ENCODE results near the gene BHLHE40.
"Not testable (repeated sequence)": the region's sequence is repeated elsewhere in the genome, so short reads cannot be mapped to it uniquely, and the experiment has no call there.

Gene BHLHE40

GRCh38 chr3:4950351-4950784, 28.9 kb upstream of the BHLHE40 start:
- FAIRE-seq (no peak), DNase-seq (ENCODE audit: insufficient read length, low spot score) (no peak)
- no peak for TF ChIP-seq POLR2A (IDR thresholded peaks at IDR 0.05; ENCODE audit: low read depth, low read length)

GRCh38 chr3:4950948-4951347, 28.3 kb upstream of the BHLHE40 start:
- TF ChIP-seq POLR2A (IDR thresholded peaks at IDR 0.05; ENCODE audit: low read depth, low read length), result no peak
- FAIRE-seq (no peak), DNase-seq (ENCODE audit: insufficient read length, low spot score) (no peak)

GRCh38 chr3:4953119-4953518, 26.1 kb upstream of the BHLHE40 start:
- TF ChIP-seq POLR2A (IDR thresholded peaks at IDR 0.05; ENCODE audit: low read depth, low read length), result no peak
- DNase-seq (ENCODE audit: insufficient read length, low spot score) (no peak), FAIRE-seq (no peak)

DNA sequence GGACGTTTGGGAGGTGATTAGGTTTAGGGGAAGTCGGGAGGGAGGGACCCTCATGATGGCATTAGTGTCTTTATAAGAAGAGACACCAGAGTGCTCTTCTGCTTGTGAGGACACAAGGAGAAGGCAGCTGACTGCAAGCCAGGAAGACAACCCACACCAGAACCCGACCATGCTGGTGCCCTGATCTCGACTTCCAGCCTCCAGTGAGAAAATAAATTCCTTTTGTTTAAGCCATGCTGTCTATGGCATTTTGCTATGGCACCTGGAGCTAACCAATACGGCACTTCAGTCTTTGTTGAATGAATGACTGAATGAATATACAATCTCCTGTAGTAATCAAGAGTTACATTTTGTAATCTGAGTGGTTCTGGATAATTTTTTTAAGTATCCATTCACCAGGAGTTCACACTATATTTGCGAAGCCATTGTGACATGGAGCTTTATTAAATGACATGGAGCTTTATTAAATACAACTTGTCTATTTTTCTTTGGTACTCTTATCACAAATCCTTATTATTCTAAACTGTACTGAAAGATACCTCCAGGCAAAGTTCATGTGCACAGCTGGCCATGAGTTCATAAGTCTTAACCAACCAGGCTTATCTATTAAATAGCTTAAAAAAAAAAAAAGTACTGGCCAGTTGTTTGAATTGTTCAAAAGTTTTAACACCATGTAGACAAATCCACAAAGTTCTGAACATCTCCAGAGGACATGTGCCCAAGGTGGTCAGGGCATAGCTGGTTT, 24.8 kb upstream of the BHLHE40 start:
- no peak for TF ChIP-seq POLR2A (IDR thresholded peaks at IDR 0.05; ENCODE audit: low read depth, low read length)
- no peak for DNase-seq (ENCODE audit: insufficient read length, low spot score)
- FAIRE-seq, result peak; percentile 30

- TF ChIP-seq POLR2A (IDR thresholded peaks at IDR 0.05; ENCODE audit: low read depth, low read length), result no peak
- FAIRE-seq (no peak), DNase-seq (ENCODE audit: insufficient read length, low spot score) (no peak)
Observed at GRCh38 chr3:4956099-4956498, 23.1 kb upstream of the BHLHE40 start.

- DNase-seq (ENCODE audit: insufficient read length, low spot score) (no peak), FAIRE-seq (no peak)
- no peak for TF ChIP-seq POLR2A (IDR thresholded peaks at IDR 0.05; ENCODE audit: low read depth, low read length)
Observed at GRCh38 chr3:4956738-4957137, 22.5 kb upstream of the BHLHE40 start.

DNA sequence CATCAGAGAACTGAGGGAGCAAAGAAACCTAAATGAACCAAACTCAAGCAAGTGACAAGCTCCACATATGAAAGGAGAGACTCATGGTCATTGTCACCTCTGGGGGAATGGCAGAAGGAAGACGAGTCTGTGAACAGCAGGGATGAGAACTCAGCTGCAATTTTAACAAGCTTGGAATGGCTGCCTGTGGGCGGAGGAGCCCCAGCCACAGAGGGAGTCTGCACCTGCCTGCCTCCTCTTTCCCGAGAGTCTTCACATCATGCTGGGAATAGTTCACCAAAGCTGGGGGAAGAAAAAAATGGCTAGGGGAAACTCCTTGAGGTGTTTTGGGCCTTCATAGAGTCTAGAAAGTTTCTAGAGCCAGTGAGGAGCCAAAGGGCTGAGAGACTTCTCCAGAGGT, 21.3 kb upstream of the BHLHE40 start:
- no peak for TF ChIP-seq POLR2A (IDR thresholded peaks at IDR 0.05; ENCODE audit: low read depth, low read length)
- FAIRE-seq (no peak), DNase-seq (ENCODE audit: insufficient read length, low spot score) (no peak)

DNA sequence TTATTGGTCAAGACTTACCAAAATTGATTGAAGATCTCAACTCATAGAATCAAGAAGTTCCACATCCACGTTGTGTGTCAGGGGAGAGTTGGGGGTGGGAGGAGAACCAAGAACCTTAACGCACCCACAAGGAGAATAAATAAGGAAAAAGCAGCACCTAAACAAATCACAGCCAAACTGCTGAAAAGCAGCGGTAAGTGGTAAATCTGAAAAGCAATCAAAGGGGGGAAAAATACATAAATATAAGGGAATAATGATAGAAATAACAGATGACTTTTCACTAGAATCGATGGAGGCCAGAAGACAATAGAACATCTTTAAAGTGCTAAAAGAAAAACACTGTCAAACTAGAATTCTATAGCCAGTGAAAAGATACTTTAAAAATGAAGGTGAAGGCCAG, 20.1 kb upstream of the BHLHE40 start:
- DNase-seq (ENCODE audit: insufficient read length, low spot score), result no peak
- no peak for TF ChIP-seq POLR2A (IDR thresholded peaks at IDR 0.05; ENCODE audit: low read depth, low read length)
- no peak for FAIRE-seq

GRCh38 chr3:4961865-4962264, 17.4 kb upstream of the BHLHE40 start:
- not testable (repeated sequence) for DNase-seq (ENCODE audit: insufficient read length, low spot score); FAIRE-seq

- FAIRE-seq (peak; percentile 88), DNase-seq (ENCODE audit: insufficient read length, low spot score) (no peak)
- TF ChIP-seq POLR2A (IDR thresholded peaks at IDR 0.05; ENCODE audit: low read depth, low read length), result no peak
Observed at GRCh38 chr3:4963669-4964570, 15.3 kb upstream of the BHLHE40 start.

GRCh38 chr3:4966006-4966405, 13.2 kb upstream of the BHLHE40 start:
- not testable (repeated sequence) for DNase-seq (ENCODE audit: insufficient read length, low spot score); FAIRE-seq

DNA sequence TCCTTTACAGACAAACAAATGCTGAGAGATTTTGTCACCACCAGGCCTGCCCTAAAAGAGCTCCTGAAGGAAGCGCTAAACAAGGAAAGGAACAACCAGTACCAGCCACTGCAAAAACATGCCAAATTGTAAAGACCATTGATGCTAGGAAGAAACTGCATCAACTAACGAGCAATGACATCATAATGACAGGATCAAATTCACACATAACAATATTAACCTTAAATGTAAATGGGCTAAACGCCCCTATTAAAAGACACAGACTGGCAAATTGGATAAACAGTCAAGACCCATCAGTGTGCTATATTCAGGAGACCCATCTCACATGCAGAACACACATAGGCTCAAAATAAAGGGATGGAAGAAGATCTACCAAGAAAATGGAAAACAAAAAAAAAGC, 11.6 kb upstream of the BHLHE40 start:
- DNase-seq (ENCODE audit: insufficient read length, low spot score); FAIRE-seq: not testable (repeated sequence)

GRCh38 chr3:4971437-4971836, 7.8 kb upstream of the BHLHE40 start:
- not testable (repeated sequence) for FAIRE-seq; DNase-seq (ENCODE audit: insufficient read length, low spot score)

DNA sequence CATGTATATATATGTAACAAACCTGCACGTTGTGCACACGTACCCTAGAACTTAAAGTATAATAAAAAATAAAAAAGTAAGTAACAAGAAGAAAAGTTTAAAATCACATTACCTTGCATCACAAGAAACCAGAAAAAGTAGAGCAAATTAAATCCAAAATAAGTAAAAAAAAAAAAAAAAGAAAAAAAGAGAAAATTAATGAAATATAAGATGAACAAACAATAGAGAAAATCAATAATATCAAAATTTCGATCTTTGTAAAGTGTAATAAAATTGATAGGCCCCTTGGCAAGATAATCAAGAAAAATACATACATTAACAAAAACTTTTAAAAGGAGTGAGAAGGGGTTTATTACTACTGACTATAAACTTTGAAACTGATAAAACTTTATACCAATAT, 7.4 kb upstream of the BHLHE40 start:
- DNase-seq (ENCODE audit: insufficient read length, low spot score) (no peak), FAIRE-seq (no peak)
- no peak for TF ChIP-seq POLR2A (IDR thresholded peaks at IDR 0.05; ENCODE audit: low read depth, low read length)
